ENCODE results near the gene TLCD3A. TPM values are rescaled to one million over a fixed set of nuclear protein-coding genes. Genes with fewer than 3 reads are reported as not detected.
"Not testable (repeated sequence)": the region's sequence is repeated elsewhere in the genome, so short reads cannot be mapped to it uniquely, and the experiment has no call there.

Gene TLCD3A
- total and polyA plus RNA-seq, 2 of the 4 experiments (the other 2 are of a cell fraction): 15.2 to 35.0 TPM

GRCh38 chr17:756010-756567 lies 23.7 kb downstream of the TLCD3A start:
- H3K27me3 ChIP-seq (ENCODE audit: control insufficient read depth, insufficient read depth, low read length); H3K23ac ChIP-seq (ENCODE audit: low read depth, low read length); intact Hi-C loops (cut with micrococcal nuclease); dilution Hi-C loops (cut with HindIII; ENCODE audit: low sequenced_read_pairs, unreplicated experiment); H3K18ac ChIP-seq (ENCODE audit: low read depth, low read length); H2AK5ac ChIP-seq (ENCODE audit: low read depth, low read length); H3K4ac ChIP-seq (ENCODE audit: low read depth, low read length); H3K14ac ChIP-seq (replicated peaks; ENCODE audit: low read depth, low read length); H3K9ac ChIP-seq (ENCODE audit: low read depth, low read length); POLR2A ChIA-PET (ENCODE audit: unreplicated experiment); DNase-seq; H2BK20ac ChIP-seq (ENCODE audit: low read depth, low read length); H2BK5ac ChIP-seq (ENCODE audit: low read depth, low read length, poor library complexity, severe bottlenecking); H3K9me1 ChIP-seq (ENCODE audit: insufficient read depth, low read length); H3K4me2 ChIP-seq (ENCODE audit: low read depth, low read length); H4K8ac ChIP-seq (ENCODE audit: low read depth in 2 of 2, low read length in 2 of 2); H4K91ac ChIP-seq (ENCODE audit: insufficient read depth, low read depth, low read length); H4K20me1 ChIP-seq (ENCODE audit: insufficient read depth, low read length); ATAC-seq (ENCODE audit: low read depth); H2BK120ac ChIP-seq (ENCODE audit: low read depth, low read length); H2AFZ ChIP-seq (replicated peaks; ENCODE audit: low read length, poor library complexity); H3K9me3 ChIP-seq (ENCODE audit: control insufficient read depth, insufficient read depth, low read length); H2BK15ac ChIP-seq (ENCODE audit: low read depth, low read length); H3K56ac ChIP-seq (ENCODE audit: extremely low read depth, insufficient read depth, low read length); H4K5ac ChIP-seq (ENCODE audit: low read depth, low read length); H3K4me3 ChIP-seq (ENCODE audit: insufficient read depth, low read depth, low read length); in situ Hi-C loops (cut with MboI; ENCODE audit: low sequenced_read_pairs); H3K4me1 ChIP-seq (ENCODE audit: control insufficient read depth, insufficient read depth, low read length); H3K27ac ChIP-seq (ENCODE audit: insufficient read depth, low read length); H2AK9ac ChIP-seq (replicated peaks; ENCODE audit: low read depth, low read length, poor library complexity); BruUV-seq (replicated peaks): not testable (repeated sequence)
- peaks cover 5 to 11% of the 10 kb centered on the region in 2 experiments; a peak in 3 of 4 replicates for H3K79me1 ChIP-seq (ENCODE audit: low read depth in 1 of 2, low read length in 2 of 2)
- H3K36me3 ChIP-seq (ENCODE audit: control insufficient read depth, insufficient read depth, low read length): peaks cover 22% of the 10 kb centered on the region
- CTCF ChIA-PET: interaction anchor here (1.1 kb wide), 1 partner anchor 32 kb away, joined by 3 read pairs; no protein-coding TSS in a partner anchor
- 32% methylated on average over 3 of the region's 15 CpGs; no CpG with 5 or more reads in 1 of the 2 experiments for WGBS, 2 experiments (ENCODE audit: extremely low coverage in 2 of 2, insufficient read length in 1 of 2)
